ENCODE data around the gene ZCCHC4. TPM values are rescaled to one million over a fixed set of nuclear protein-coding genes. Genes with fewer than 3 reads are reported as not detected.

Gene ZCCHC4
- total and polyA plus RNA-seq, 4 donors, result 4.3 to 24.3 (median 7.6) TPM

GRCh38 chr4:25413261-25413660, 100.7 kb downstream of the ZCCHC4 start:
- Histone ChIP-seq H3K27ac (ENCODE audit: low read depth in 1 of 2, low read length in 1 of 2) (no peak overlapping the region), H3K36me3 (ENCODE audit: control insufficient read depth in 4 of 4, insufficient read depth in 4 of 4, low read length in 4 of 4) (peaks cover 20 to 52% (median 38%) of the 10 kb centered on the region in 4 donors), H3K4me1 (ENCODE audit: control insufficient read depth in 5 of 5, insufficient read depth in 5 of 5, low read length in 5 of 5) (no peaks in the 10 kb centered on the region), H3K27me3 (ENCODE audit: control insufficient read depth in 3 of 3, insufficient read depth in 3 of 3, low read length in 2 of 3) (no peaks in the 10 kb centered on the region), H3K4me3 (no peak overlapping the region), H3K9ac (ENCODE audit: insufficient read depth in 1 of 2, low read length in 2 of 2) (no peak overlapping the region), H3K9me3 (ENCODE audit: control insufficient read depth in 4 of 4, insufficient read depth in 3 of 4, low read length in 3 of 4) (no peaks in the 10 kb centered on the region)
- ATAC-seq (ENCODE audit: insufficient read depth, low FRiP score) (no peak), DNase-seq (no peak)
- no peak for TF ChIP-seq CTCF (IDR thresholded peaks at IDR 0.05; ENCODE audit: control extremely low read depth, extremely low read depth)
- 81 to 84% methylated on average over 3 of the region's 3 CpGs for WGBS, 2 donors

- Histone ChIP-seq H3K4me3 (no peak overlapping the region), H3K9me3 (ENCODE audit: control insufficient read depth in 4 of 4, insufficient read depth in 3 of 4, low read length in 3 of 4) (no peaks in the 10 kb centered on the region), H3K27ac (ENCODE audit: low read depth in 1 of 2, low read length in 1 of 2) (no peak overlapping the region), H3K9ac (ENCODE audit: insufficient read depth in 1 of 2, low read length in 2 of 2) (no peak overlapping the region), H3K4me1 (ENCODE audit: control insufficient read depth in 5 of 5, insufficient read depth in 5 of 5, low read length in 5 of 5) (peaks cover 0 to 16% (median 0%) of the 10 kb centered on the region in 5 donors), H3K36me3 (ENCODE audit: control insufficient read depth in 4 of 4, insufficient read depth in 4 of 4, low read length in 4 of 4) (peaks cover 17 to 28% (median 21%) of the 10 kb centered on the region in 4 donors), H3K27me3 (ENCODE audit: control insufficient read depth in 3 of 3, insufficient read depth in 3 of 3, low read length in 2 of 3) (no peaks in the 10 kb centered on the region)
- no peak for TF ChIP-seq CTCF (IDR thresholded peaks at IDR 0.05; ENCODE audit: control extremely low read depth, extremely low read depth)
- no peak for DNase-seq
- 96 to 100% methylated on average over 2 of the region's 2 CpGs for WGBS, 2 donors
- no peak for ATAC-seq (ENCODE audit: insufficient read depth, low FRiP score)
Observed at GRCh38 chr4:25417014-25417413, 104.4 kb downstream of the ZCCHC4 start.

Other genes starting within 250 kb of the ZCCHC4 start
- gene SEPSECS, start 152.3 kb upstream of the ZCCHC4 start, total RNA-seq, result 10 to 100 TPM in 1 of 2 donors, 1 to 10 TPM in 1; 8.8 to 23.2 TPM
- gene SEPSECS, start 152.3 kb upstream of the ZCCHC4 start, polyA plus RNA-seq, result 1 to 10 TPM; 2.8 to 5.9 TPM
- 10 to 100 TPM; 20.3 to 42.5 TPM for gene PI4K2B, start 78.7 kb upstream of the ZCCHC4 start, total RNA-seq
- 10 to 100 TPM; 11.9 to 14.6 TPM for gene PI4K2B, start 78.7 kb upstream of the ZCCHC4 start, polyA plus RNA-seq
- gene ANAPC4, start 64.5 kb downstream of the ZCCHC4 start, total RNA-seq, result 10 to 100 TPM; 32.8 to 98.5 TPM
- gene ANAPC4, start 64.5 kb downstream of the ZCCHC4 start, polyA plus RNA-seq, result 10 to 100 TPM; 15.4 to 32.1 TPM